K562 (cell line): ENCODE data around the gene MEGF11. TPM values are rescaled to one million over a fixed set of nuclear protein-coding genes. Genes with fewer than 3 reads are reported as not detected.

Experiments used
- CREM ChIP-seq: IDR thresholded peaks from 2 replicates; pipeline ENCODE4 v1.6.1; 2014; ENCODE audit warnings: antibody characterized with exemption, low read depth
- DLX4 ChIP-seq: fragments of 250-450 bp; sonication (Bioruptor Pico); IDR thresholded peaks from 2 replicates; pipeline ENCODE4 v1.6.1; 2021; ENCODE audit warnings: mild to moderate bottlenecking
- HMGN3 ChIP-seq: IDR thresholded peaks from 2 replicates; pipeline ENCODE4 v1.6.1; 2011; ENCODE audit warnings: borderline replicate concordance, low read depth, mild to moderate bottlenecking, mixed read lengths, low read length; ENCODE audit not compliant: insufficient read length; ENCODE audit errors: extremely low read depth
- PTRF ChIP-seq: fragments of 450-650 bp; IDR thresholded peaks from 2 replicates; pipeline ENCODE4 v1.6.1; 2016; ENCODE audit warnings: mild to moderate bottlenecking, missing genetic modification characterization, missing compliant biosample characterization
- TAF7 ChIP-seq: fragments of 450-650 bp; IDR thresholded peaks from 2 replicates; pipeline ENCODE4 v1.6.1; 2016; ENCODE audit warnings: missing genetic modification characterization, missing compliant biosample characterization
- ZNF217 ChIP-seq: sonication (generic); formaldehyde crosslinking; IDR thresholded peaks from 2 replicates; pipeline ENCODE4 v1.8.0; 2022; ENCODE audit warnings: mild to moderate bottlenecking, missing genetic modification reagents
- ZNF592 ChIP-seq: fragments of 450-650 bp; IDR thresholded peaks from 2 replicates; pipeline ENCODE4 v1.6.1; 2017; ENCODE audit warnings: antibody characterized with exemption, mild to moderate bottlenecking
- ZNF699 ChIP-seq: fragments of 250-450 bp; sonication (Bioruptor Pico); IDR thresholded peaks from 2 replicates; pipeline ENCODE4 v1.8.0; 2021; ENCODE audit warnings: mild to moderate bottlenecking, moderate library complexity; ENCODE audit not compliant: insufficient replicate concordance
- polyA plus RNA-seq, 8 experiments: library from polyadenylated mRNA; depleted of rRNA in 4 of 8; stranded (reverse) in 5 of 8; unstranded in 3 of 8; fragments of >200 nt; fragmentation: Nextera tagmentation in 2 of 8; fragmentation: Illumina TruSeq in 1 of 8; extraction: Ambion mirVana in 2 of 8; extraction: Trizol in 1 of 8; gene quantifications; 2 replicates each; pipeline versions ENCODE4 v1.2.1 to v1.2.3, GENCODE V29; 2011 to 2014; ENCODE audit warnings: inconsistent platforms in 1 of 8, missing spikeins in 1 of 8
- total RNA-seq, 7 experiments: library from RNA; depleted of rRNA in 6 of 7; stranded (reverse); fragments of >200 nt in 6 of 7; fragmentation: Illumina TruSeq in 2 of 7; extraction: Trizol in 2 of 7; gene quantifications; 2 replicates each; pipeline versions ENCODE4 v1.2.1 to v1.2.3, GENCODE V29; 2011 to 2021; ENCODE audit warnings: low replicate concordance in 1 of 7

Gene MEGF11
- total and polyA plus RNA-seq, 9 of the 15 experiments (the other 6 are each of a cell fraction or from before 2014, with no cell fraction given) = 0.06 to 0.23 (median 0.20) TPM; not detected in 6

- no peak for TF ChIP-seq DLX4
- no peak for TF ChIP-seq ZNF592
- TF ChIP-seq CREM = no peak
- TF ChIP-seq ZNF217 (CRISPR knock-in tag) = no peak
- no peak for TF ChIP-seq PTRF (tag)
- TF ChIP-seq HMGN3 = no peak
- TF ChIP-seq TAF7 (tag) = no peak
- TF ChIP-seq ZNF699 (CRISPR knock-in tag) = no peak
Measured at GRCh38 chr15:66241908-66242285, 11.7 kb downstream of the MEGF11 start (continued).
